HG03196 (cell line): ENCODE data around the gene FANCC.

Experiments
- ATAC-seq: cut with Tn5 transposase; IDR thresholded peaks from one replicate; pipeline ENCODE4 v1.9.1; 2021; ENCODE audit not compliant: unreplicated experiment

The FANCC gene

DNA sequence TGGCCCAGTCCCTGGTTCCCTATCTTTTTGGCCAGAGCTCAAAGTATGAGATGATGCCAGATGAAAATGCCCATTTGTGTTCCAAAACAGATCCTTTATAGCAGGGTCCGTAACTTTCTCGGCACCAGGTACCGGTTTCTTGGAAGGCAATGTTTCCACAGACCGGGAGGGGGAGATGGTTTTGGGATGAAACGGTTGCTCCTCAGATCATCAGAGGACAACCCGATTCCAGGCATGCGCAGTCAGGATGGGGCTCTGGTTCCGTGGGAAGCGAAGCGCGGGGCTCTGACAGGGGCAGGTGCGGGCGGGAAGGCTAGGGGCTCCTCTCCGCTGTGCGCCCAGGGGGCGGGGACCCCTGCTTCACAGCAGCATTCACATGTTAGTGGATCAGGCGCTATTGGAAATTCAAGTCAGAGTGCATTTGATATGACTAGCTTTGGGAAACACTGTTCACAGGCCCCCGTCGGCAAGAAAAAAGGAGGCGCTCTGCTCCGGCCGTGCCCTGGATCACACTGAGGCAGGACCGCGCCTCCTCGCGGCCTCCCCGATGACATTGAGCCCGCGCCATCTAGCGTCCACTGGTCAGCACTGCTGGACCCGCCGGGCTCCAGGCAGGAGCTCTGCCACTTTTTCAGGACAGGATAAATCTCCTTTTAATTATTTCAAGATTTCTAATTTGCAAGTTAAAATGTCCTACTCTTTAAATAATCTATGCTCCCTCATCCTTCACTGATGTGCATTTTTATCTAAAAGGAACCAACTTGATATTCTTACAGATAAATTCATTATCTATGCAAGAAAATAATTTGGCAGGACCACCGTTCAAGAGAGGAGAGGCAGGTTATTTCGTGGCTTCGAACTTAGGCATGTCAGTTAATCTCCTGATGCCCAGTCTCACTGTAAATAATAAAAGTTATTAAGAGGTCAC is 190.0 kb downstream of the FANCC start:
- no peak for ATAC-seq

DNA sequence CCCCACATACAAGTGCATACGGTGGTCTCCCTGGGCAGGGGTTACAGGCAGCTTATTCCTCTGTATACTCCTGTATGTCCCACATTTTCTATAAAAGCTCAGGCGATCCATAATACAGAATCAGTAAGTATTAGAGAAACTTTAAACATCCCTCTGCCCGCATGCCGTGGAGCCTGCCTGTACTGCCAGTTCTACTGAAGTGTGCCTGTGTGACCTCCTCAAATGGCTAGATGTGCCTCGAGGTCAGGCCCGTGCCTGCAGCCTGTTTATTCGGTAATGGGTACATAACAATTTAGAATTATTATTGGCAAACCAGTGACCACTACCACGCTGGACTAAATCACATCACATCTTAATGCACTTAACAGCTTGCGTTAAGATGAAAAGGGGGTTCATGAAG is 190.8 kb downstream of the FANCC start:
- ATAC-seq: no peak

GRCh38 chr9:95125652-95126051 is 191.9 kb downstream of the FANCC start:
- no peak for ATAC-seq

DNA sequence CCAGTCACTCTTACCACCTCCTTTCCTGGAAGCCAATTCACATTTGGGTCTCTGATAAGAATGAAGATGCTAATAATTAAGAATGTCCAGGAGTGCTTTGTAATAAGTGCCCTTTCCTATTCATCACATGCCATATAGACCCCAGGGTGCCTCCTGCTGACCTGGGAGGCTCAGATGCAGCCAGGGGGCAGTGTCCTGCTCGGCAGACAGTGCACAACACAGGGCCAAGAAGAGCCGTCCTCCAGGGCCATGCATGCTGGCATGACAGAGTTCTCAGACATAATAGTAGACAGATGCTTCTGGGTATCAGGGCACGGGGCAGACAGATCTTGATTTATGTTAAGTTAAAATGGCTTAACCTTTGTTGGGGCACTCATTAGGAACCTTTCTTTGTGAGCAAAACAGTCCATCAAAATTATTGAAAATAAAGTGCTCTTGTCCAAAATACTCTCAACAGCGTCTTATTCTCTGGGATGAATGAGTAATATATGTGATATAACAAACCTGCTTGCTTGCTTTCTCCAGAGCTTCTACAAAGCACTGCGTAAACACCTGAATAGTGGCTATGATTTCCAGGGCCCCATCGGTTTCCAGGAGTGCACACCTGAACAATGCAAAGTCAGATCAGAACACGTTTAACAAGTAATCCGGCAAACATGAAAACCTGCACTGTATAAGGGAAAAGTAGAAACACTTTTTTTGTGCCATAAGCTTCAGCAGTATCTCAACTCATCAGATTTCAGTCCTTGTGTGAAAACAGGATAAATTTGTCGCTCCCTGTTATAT is 192.7 kb downstream of the FANCC start:
- no peak for ATAC-seq

- no peak for ATAC-seq
These were observed 196.6 kb downstream of the FANCC start for GRCh38 chr9:95120781-95121370.

DNA sequence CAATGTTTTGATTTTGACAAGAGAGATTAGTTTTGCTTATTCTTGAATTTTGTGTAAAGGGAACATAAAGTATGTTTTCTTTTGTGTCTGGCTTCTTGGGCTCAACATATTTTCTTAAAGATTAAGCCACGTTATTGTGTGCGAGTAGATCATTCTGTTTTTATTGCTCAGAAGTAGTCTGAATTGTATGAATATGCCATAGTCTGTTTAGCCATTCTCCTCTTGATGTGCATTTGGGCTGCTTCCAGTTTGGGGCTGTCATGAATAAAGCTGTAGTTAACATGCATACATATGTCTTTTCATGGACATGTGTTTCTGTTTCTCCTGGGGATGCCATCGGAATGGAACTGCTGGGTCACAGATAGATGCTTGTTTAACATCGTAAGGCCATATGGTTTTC is 198.9 kb downstream of the FANCC start:
- no peak for ATAC-seq

GRCh38 chr9:95116808-95117204 is 200.7 kb downstream of the FANCC start:
- no peak for ATAC-seq

- ATAC-seq: no peak
These were observed 201.3 kb downstream of the FANCC start for GRCh38 chr9:95116002-95116807.

DNA sequence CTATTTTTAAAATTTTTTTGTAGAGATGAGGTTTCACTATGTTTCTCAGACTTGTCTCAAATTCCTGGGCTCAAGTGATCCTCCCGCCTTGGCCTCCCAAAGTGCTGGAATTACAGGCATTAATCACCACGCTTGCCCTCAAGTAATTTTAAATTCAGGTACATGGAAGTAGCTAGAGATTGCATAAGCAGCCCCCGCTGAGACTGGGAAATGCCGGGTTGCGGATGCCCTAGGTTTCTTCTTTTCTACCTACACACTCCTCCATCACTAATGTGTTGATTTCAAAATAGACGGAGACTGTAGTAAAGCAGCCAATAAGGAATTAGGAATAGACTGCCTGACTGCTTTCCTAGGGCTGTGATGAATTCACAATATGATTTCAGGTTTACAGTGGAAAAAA is 202.4 kb downstream of the FANCC start:
- no peak for ATAC-seq

DNA sequence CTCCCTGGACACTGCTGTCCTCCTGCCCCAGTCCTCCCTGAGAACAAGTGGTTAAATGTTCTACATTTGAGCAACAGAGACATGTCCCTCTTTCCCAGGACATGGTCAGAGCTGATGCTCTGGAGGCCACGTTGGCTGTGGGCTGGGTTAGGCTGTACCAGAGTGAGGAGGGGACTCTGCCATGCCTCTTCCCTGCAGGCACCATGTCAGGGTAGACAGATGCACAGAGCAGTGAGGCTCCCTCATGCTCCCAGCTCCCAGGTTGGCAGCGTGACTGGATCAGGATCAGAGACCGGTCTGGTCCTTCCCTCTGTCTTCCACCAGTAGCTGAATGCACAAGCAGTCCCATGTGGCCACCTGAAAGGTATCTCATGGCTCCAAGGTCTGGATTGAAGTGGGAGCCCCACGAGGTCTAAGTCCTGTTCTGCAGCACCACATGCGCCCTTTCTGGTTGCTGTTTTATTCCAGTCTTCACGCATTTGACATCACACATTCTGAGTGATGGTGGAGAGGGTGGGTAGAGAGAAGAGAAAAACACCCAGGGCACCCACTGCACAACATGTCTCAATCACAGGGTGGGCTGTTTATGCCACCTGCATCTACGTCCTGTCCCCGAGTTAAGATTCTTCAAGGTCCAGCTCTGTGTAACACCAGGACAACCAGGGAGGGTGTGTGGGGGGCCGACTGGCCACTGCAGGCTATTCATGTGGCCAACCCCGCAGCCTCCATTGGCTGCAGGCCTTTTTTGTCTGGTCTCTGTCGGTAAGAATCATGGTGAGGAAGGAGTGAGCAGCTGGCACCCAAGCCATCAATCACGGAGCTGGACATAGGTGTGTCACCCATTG is 204.9 kb downstream of the FANCC start:
- ATAC-seq: no peak

GRCh38 chr9:95111716-95112115 is 205.8 kb downstream of the FANCC start:
- no peak for ATAC-seq

- no peak for ATAC-seq
These were observed 206.5 kb downstream of the FANCC start for GRCh38 chr9:95110921-95111525.

DNA sequence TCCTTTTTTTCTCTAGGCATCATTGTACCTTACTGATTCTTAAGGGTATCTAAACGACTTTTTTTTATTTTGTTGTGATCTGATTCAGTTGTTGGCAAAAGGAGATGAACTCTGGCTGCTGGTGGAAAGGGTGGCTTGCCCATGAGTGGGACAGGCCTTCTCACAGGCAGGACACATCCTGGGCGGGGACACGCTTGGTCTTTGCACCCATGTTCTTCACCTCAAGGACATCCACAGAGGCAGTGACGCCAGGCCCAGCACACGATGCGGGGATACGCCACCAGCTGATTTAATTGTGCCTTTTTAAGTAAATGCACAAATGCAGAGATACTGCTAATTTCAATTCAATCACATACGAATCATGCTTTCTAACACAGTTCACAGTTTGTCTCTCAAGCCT is 208.1 kb downstream of the FANCC start:
- ATAC-seq: no peak

- ATAC-seq: no peak
These were observed 208.7 kb downstream of the FANCC start for GRCh38 chr9:95108777-95109176.

- no peak for ATAC-seq
These were observed 209.5 kb downstream of the FANCC start for GRCh38 chr9:95107976-95108375.

- no peak for ATAC-seq
These were observed 210.3 kb downstream of the FANCC start for GRCh38 chr9:95107001-95107749.

GRCh38 chr9:95105519-95106287 is 211.8 kb downstream of the FANCC start:
- ATAC-seq: no peak

DNA sequence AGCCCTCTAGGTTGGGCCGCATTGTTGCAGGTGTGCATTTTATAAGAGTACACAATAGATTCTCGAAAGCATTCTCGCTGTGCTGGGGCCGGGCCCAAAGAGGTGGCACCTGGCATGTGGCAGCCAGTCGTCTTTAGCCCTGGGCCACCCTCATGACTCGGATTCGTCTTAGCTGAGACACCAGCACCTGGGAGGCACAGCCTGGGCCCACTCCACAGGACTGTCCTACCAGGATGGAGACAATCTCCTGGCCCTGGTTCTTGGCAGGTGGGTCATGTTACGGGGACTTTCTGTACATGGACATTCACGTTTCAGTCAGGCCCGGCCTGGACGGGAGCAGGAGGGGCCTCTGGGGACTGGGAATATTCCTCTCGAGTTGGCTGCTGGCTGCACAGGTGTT is 212.5 kb downstream of the FANCC start:
- no peak for ATAC-seq
